Smooth muscle cell of the coronary artery (primary cell): Measurements from ENCODE around the gene FAM174A. TPM values are rescaled to one million over a fixed set of nuclear protein-coding genes. Genes with fewer than 3 reads are reported as not detected.

Experiments
- total RNA-seq: library from RNA; depleted of rRNA; stranded (reverse); fragments of >200 nt; gene quantifications from 2 replicates; pipeline ENCODE4 v1.2.3, GENCODE V29; 2014; ENCODE audit warnings: low replicate concordance

FAM174A gene
- total RNA-seq: 20.0 and 29.4 TPM in 2 replicates

DNA sequence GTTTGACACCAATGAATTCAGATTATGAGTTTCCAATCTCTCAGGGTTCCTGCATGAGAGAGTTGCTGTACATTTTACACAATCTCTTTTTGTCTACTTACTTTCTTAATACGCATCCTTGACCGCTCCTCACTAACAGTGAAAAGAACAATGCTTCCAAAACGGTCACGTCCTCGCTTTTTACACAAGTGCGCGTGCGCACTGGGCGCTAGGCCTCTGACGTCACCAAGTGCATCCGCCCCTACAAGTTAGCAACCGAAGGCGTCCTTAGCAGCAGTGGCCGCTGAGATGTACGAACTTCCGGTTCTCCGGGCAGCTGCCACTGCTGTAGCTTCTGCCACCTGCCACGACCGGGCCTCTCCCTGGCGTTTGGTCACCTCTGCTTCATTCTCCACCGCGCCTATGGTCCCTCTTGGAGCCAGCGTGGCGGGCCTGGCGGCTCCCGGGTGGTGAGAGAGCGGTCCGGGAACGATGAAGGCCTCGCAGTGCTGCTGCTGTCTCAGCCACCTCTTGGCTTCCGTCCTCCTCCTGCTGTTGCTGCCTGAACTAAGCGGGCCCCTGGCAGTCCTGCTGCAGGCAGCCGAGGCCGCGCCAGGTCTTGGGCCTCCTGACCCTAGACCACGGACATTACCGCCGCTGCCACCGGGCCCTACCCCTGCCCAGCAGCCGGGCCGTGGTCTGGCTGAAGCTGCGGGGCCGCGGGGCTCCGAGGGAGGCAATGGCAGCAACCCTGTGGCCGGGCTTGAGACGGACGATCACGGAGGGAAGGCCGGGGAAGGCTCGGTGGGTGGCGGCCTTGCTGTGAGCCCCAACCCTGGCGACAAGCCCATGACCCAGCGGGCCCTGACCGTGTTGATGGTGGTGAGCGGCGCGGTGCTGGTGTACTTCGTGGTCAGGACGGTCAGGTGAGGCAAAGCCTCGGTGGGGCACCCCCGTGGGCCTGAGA lies at the start of gene FAM174A:
FAM174A (plus strand) TSS at position 315 of the 946 bp plus-strand sequence; CDS start at position 472, 157 bp downstream.

